NCI-H82 (cell line): Measurements from ENCODE around the gene PRM1.

ENCODE experiments used
- DNase-seq: peaks from one replicate; lab custom pipeline; 2025; lab: John Stamatoyannopoulos, UW

The PRM1 gene

GRCh38 chr16:11272921-11273720 lies 8.0 kb downstream of the PRM1 start, which contains the start of gene PRM3:
PRM3 (minus strand) TSS chr16:11273629; CDS start chr16:11273595, 34 bp downstream.
- DNase-seq: no peak

- DNase-seq: no peak
These were observed 8.6 kb downstream of the PRM1 start for GRCh38 chr16:11272484-11272883.

- no peak for DNase-seq
These were observed 9.5 kb downstream of the PRM1 start for GRCh38 chr16:11271610-11272009.

- DNase-seq: no peak
These were observed 10.4 kb downstream of the PRM1 start for GRCh38 chr16:11270602-11271162.

GRCh38 chr16:11268921-11269375 lies 12.2 kb downstream of the PRM1 start, which contains the start of gene TNP2:
TNP2 (minus strand) TSS chr16:11269325; CDS start chr16:11269262, 63 bp downstream.
- DNase-seq: no peak

DNA sequence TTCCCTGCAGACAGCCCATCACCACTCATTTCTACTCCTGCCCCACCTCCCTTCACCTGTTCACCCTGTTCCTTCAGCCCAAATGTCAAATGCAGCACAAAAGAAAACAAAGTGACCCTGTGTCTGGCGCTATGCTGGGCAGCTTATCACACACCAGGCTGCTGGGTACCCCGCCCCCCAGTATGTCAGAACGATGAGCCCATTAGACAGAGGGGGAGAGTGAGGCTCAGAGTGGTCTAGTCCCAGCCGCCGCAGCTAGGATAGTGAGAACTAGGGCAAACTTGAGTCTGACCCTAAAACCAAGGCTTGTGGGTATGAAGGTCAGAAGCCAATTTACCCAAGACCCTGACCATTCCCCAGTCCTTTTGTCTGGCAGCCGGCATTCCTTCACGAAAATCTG lies 16.0 kb downstream of the PRM1 start:
- DNase-seq: no peak

GRCh38 chr16:11264155-11264832 lies 16.8 kb downstream of the PRM1 start:
- no peak for DNase-seq

DNA sequence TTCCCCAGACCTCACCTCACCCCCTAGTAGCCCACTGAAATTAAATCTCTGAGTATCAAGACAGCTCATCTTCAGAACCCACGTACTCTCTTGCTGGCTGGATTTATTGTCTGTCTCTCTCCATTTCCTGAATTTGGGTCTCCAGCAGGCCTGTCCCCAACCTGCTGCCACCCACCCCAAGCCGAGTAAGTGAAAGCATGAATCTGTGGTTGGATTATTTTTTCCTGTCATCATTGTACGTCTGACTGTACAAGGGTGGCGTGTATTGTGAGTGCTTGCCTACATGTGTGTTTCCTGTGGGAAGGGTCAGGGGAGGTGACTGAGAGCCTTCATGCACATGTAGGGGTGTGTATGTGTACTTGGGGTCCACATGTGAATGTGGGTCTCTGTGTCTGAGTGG lies 17.4 kb downstream of the PRM1 start:
- DNase-seq: no peak

- DNase-seq: no peak
These were observed 18.2 kb downstream of the PRM1 start for GRCh38 chr16:11262915-11263314.

- no peak for DNase-seq
These were observed 20.5 kb downstream of the PRM1 start for GRCh38 chr16:11260596-11260966.

- DNase-seq: no peak
These were observed 21.2 kb downstream of the PRM1 start for GRCh38 chr16:11259655-11260595.

DNA sequence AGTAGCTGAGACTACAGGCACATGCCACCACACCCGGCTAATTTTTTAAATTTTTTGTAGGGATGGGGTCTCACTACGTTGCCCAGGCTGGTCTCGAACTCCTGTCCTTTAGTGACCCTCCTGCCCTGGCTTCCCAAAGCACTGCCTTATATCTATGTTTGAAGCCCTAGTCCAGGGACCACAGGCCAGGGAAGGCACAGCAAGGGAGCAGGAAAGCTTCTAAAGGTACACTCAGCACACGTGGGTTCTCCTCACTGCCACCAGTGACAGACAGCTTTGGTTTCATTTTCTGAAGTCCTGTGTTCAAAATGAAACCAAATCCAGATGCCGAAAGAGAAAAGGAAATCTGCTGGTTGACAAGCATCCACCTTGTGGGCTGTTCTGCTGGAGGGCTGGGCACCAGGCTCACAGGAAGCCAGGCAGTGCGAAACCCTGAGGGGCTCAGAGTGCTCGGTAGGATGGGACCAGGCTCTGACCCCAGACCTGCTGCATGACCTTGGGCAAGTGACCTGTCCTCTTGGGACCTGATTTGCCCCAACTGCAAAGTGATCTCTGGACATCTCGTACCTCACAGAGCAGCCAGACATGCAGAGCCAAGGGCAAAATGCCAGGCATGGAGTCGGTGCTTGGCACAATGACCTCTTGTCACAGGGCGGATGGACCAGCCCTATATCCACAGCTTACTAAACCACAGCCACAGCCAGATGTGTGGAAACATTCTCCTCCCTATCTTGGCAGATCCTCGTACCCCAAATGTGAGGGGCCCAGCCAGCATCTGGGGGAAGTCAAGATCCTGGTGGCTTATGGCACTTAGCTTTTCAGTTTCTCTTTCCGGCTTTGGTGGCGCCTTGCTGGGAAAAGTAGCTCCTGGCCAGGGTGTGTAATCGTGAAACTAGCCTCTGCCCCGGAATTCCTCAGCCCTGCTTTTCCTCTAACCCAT lies 22.3 kb downstream of the PRM1 start:
- DNase-seq: no peak

GRCh38 chr16:11257131-11257938 lies 23.8 kb downstream of the PRM1 start:
- DNase-seq: peak; percentile 86

- DNase-seq: peak; percentile 55
These were observed 24.4 kb downstream of the PRM1 start for GRCh38 chr16:11256661-11257130.

GRCh38 chr16:11255737-11256660 lies 25.1 kb downstream of the PRM1 start, which contains the start of gene SOCS1:
SOCS1 (minus strand) TSS chr16:11256204; CDS start chr16:11255478, 726 bp downstream.
- DNase-seq: peak; percentile 86

DNA sequence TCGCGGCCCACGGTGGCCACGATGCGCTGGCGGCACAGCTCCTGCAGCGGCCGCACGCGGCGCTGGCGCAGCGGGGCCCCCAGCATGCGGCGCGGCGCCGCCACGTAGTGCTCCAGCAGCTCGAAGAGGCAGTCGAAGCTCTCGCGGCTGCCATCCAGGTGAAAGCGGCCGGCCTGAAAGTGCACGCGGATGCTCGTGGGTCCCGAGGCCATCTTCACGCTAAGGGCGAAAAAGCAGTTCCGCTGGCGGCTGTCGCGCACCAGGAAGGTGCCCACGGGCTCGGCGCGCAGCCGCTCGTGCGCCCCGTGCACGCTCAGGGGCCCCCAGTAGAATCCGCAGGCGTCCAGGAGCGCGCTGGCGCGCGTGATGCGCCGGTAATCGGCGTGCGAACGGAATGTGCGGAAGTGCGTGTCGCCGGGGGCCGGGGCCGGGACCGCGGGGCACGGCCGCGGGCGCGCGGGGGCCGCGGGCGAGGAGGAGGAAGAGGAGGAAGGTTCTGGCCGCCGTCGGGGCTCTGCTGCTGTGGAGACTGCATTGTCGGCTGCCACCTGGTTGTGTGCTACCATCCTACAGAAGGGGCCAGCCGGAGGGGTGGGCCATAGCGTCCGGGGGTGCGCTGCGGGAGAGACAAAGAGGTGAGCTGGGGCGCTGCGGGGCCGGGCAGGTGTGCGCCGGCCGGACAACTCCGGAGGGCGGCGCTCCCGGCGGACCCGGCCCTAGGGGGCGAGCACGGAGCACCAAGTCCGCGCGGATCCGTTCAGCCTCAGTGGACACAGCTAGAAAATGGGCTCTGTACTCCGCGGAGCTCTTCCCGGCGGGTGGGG lies 26.0 kb downstream of the PRM1 start:
- peak; percentile 60 for DNase-seq
